B cell (primary cell): ENCODE measurements around the gene PRKCA.

Source experiments
- EZH2 ChIP-seq: IDR thresholded peaks from 2 replicates; pipeline ENCODE4 v1.6.1; 2012; ENCODE audit warnings: borderline replicate concordance, low read depth, mild to moderate bottlenecking, moderate library complexity, low read length; ENCODE audit not compliant: insufficient read depth, poor library complexity, severe bottlenecking
- TF ChIP-seq, protein P1 (sequence below): fragments of 200-600 bp; IDR thresholded peaks from one replicate; pipeline ENCODE4 v1.8.0; 2022; ENCODE audit warnings: antibody characterized with exemption, mild to moderate bottlenecking

- TF ChIP-seq, protein P1, sequence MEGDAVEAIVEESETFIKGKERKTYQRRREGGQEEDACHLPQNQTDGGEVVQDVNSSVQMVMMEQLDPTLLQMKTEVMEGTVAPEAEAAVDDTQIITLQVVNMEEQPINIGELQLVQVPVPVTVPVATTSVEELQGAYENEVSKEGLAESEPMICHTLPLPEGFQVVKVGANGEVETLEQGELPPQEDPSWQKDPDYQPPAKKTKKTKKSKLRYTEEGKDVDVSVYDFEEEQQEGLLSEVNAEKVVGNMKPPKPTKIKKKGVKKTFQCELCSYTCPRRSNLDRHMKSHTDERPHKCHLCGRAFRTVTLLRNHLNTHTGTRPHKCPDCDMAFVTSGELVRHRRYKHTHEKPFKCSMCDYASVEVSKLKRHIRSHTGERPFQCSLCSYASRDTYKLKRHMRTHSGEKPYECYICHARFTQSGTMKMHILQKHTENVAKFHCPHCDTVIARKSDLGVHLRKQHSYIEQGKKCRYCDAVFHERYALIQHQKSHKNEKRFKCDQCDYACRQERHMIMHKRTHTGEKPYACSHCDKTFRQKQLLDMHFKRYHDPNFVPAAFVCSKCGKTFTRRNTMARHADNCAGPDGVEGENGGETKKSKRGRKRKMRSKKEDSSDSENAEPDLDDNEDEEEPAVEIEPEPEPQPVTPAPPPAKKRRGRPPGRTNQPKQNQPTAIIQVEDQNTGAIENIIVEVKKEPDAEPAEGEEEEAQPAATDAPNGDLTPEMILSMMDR: no peak
- no peak for TF ChIP-seq EZH2
Observed at GRCh38 chr17:66778531-66779236, 476.3 kb downstream of the PRKCA start.
